HG02852 (cell line): ENCODE results near the gene PSAP.
"Not testable (repeated sequence)": the region's sequence is repeated elsewhere in the genome, so short reads cannot be mapped to it uniquely, and the experiment has no call there.

Experiments
- ATAC-seq: cut with Tn5 transposase; IDR thresholded peaks from one replicate; pipeline ENCODE4 v1.9.1; 2021; ENCODE audit warnings: mild to moderate bottlenecking, moderate library complexity; ENCODE audit not compliant: unreplicated experiment

Gene PSAP

GRCh38 chr10:71874680-71875354 is 23.8 kb upstream of the PSAP start:
- not testable (repeated sequence) for ATAC-seq

- ATAC-seq: peak; percentile 99
Observed at GRCh38 chr10:71873582-71874211, 22.6 kb upstream of the PSAP start.

- not testable (repeated sequence) for ATAC-seq
Observed at GRCh38 chr10:71869601-71870000, 18.6 kb upstream of the PSAP start.

GRCh38 chr10:71868192-71868697 is 17.2 kb upstream of the PSAP start:
- ATAC-seq: no peak

- no peak for ATAC-seq
Observed at GRCh38 chr10:71865561-71866041, 14.6 kb upstream of the PSAP start.

GRCh38 chr10:71864911-71865361 is 13.9 kb upstream of the PSAP start:
- ATAC-seq: no peak

- no peak for ATAC-seq
Observed at GRCh38 chr10:71863203-71863602, 12.2 kb upstream of the PSAP start.

- ATAC-seq: no peak
Observed at GRCh38 chr10:71860243-71861029, 9.4 kb upstream of the PSAP start.

- no peak for ATAC-seq
Observed at GRCh38 chr10:71857934-71858890, 7.2 kb upstream of the PSAP start.

GRCh38 chr10:71856619-71857018 is 5.6 kb upstream of the PSAP start:
- ATAC-seq: no peak

- ATAC-seq: no peak
Observed at GRCh38 chr10:71854031-71854430, 3.0 kb upstream of the PSAP start.

GRCh38 chr10:71852355-71852937 is 1.4 kb upstream of the PSAP start:
- no peak for ATAC-seq

GRCh38 chr10:71851465-71852095 is 529 bp upstream of the PSAP start:
- peak; percentile 10 for ATAC-seq

GRCh38 chr10:71850021-71850742 is 869 bp downstream of the PSAP start:
- ATAC-seq: no peak

GRCh38 chr10:71849461-71849908 is 1.6 kb downstream of the PSAP start:
- no peak for ATAC-seq

GRCh38 chr10:71848325-71849275 is 2.5 kb downstream of the PSAP start:
- ATAC-seq: no peak

GRCh38 chr10:71847418-71847817 is 3.6 kb downstream of the PSAP start:
- ATAC-seq: no peak

- no peak for ATAC-seq
Observed at GRCh38 chr10:71846816-71847215, 4.2 kb downstream of the PSAP start.
